D341Med (cell line): Measurements from ENCODE around the gene LRRFIP1.
A peak's percentile ranks its signal among the peaks of the same experiment; 100 is the strongest.
"Not testable (repeated sequence)": the region's sequence is repeated elsewhere in the genome, so short reads cannot be mapped to it uniquely, and the experiment has no call there.

Source experiments
- DNase-seq: peaks from one replicate; pipeline ENCODE4 v3.0.0; 2012; ENCODE audit warnings: low spot score

LRRFIP1 gene

GRCh38 chr2:237746302-237747080 is 119.1 kb downstream of the LRRFIP1 start:
- no peak for DNase-seq

- no peak for DNase-seq
Observed at GRCh38 chr2:237747189-237747588, 119.8 kb downstream of the LRRFIP1 start.

GRCh38 chr2:237749002-237749401 is 121.6 kb downstream of the LRRFIP1 start:
- DNase-seq: no peak

GRCh38 chr2:237749961-237750360 is 122.6 kb downstream of the LRRFIP1 start:
- DNase-seq: no peak

GRCh38 chr2:237750441-237750840 is 123.1 kb downstream of the LRRFIP1 start:
- DNase-seq: not testable (repeated sequence)

GRCh38 chr2:237752761-237753165 is 125.4 kb downstream of the LRRFIP1 start:
- no peak for DNase-seq

- no peak for DNase-seq
Observed at GRCh38 chr2:237754182-237754581, 126.8 kb downstream of the LRRFIP1 start.

GRCh38 chr2:237754626-237755248 is 127.3 kb downstream of the LRRFIP1 start:
- DNase-seq: no peak

- DNase-seq: no peak
Observed at GRCh38 chr2:237757616-237758015, 130.2 kb downstream of the LRRFIP1 start.

- DNase-seq: no peak
Observed at GRCh38 chr2:237758185-237758584, 130.8 kb downstream of the LRRFIP1 start.

GRCh38 chr2:237759176-237759575 is 131.8 kb downstream of the LRRFIP1 start:
- DNase-seq: no peak

- no peak for DNase-seq
Observed at GRCh38 chr2:237760506-237761502, 133.4 kb downstream of the LRRFIP1 start.

- peak; percentile 1 for DNase-seq
Observed at GRCh38 chr2:237762291-237763182, 135.2 kb downstream of the LRRFIP1 start.

GRCh38 chr2:237763812-237764211 is 136.4 kb downstream of the LRRFIP1 start:
- DNase-seq: peak; percentile 1

GRCh38 chr2:237765122-237765521 is 137.7 kb downstream of the LRRFIP1 start:
- DNase-seq: not testable (repeated sequence)

- peak; percentile 3 for DNase-seq
Observed at GRCh38 chr2:237765875-237766274, 138.5 kb downstream of the LRRFIP1 start.

GRCh38 chr2:237766340-237766739 is 139.0 kb downstream of the LRRFIP1 start:
- peak; percentile 4 for DNase-seq

GRCh38 chr2:237772513-237772912 is 145.1 kb downstream of the LRRFIP1 start:
- no peak for DNase-seq

- no peak for DNase-seq
Observed at GRCh38 chr2:237773826-237774225, 146.4 kb downstream of the LRRFIP1 start.

GRCh38 chr2:237774811-237775553 is 147.6 kb downstream of the LRRFIP1 start:
- DNase-seq: peak; percentile 75

GRCh38 chr2:237779521-237779920 is 152.1 kb downstream of the LRRFIP1 start:
- no peak for DNase-seq
